Measurements from ENCODE around the gene CLCN1. TPM values are rescaled to one million over a fixed set of nuclear protein-coding genes. Genes with fewer than 3 reads are reported as not detected.

CLCN1 gene
- total RNA-seq, 2 experiments from 2014 or later, result not detected

DNA sequence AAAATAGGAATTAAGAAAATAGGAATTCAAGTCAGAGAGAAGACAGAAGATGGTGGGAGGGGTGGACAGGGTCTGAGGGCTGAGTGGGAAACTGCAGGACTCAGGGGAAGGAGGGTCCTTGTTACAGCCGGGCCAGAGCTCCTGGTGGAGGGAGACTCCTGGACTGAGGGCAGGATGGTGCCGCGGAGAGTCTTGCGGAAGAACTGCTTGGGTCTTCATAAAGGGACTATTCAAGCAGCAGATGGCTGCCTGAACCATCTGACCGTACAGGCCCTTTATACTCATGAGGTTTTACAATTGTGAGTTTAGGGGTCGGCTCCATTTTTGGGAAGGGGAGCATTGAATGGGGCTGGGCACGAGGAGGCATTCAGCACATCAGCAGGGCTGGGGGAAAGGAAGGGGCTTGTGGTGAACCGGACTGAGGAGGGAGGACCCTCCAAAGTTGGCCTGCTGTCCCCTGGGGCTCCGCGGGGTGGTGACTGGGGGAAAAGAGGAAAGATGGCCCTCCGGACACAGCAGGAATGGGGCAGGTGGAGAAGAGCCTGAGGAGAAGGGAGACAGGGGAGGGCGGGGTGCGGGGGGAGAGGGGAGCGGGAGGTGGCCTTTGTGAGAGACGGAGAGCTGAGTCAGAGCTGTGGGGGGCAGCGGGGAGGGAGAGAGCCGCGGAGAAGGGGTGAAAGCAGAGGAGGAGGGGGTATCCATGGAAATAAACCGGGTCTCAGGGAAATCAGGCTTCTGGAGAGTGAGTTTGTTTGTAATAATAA lies 45.1 kb downstream of the CLCN1 start:
- Mint-ChIP-seq H3K4me1 (ENCODE audit: low read depth) (peaks cover 4% of the 10 kb centered on the region), H3K27ac (no peak overlapping the region), H3K9me3 (no peaks in the 10 kb centered on the region), H3K36me3 (ENCODE audit: low read depth) (no peaks in the 10 kb centered on the region), H3K4me3 (peak overlapping the region; percentile 52), H3K27me3 (ENCODE audit: low read depth) (peaks cover 21% of the 10 kb centered on the region)
- no peak for DNase-seq
- intact Hi-C loops (cut with micrococcal nuclease), result no loop called here
- CTCF ChIA-PET, result interaction anchor here (0.7 to 1.5 kb wide), 3 partner anchors 11 to 1582 kb away, joined by 3 read pairs; no protein-coding TSS in a partner anchor

DNA sequence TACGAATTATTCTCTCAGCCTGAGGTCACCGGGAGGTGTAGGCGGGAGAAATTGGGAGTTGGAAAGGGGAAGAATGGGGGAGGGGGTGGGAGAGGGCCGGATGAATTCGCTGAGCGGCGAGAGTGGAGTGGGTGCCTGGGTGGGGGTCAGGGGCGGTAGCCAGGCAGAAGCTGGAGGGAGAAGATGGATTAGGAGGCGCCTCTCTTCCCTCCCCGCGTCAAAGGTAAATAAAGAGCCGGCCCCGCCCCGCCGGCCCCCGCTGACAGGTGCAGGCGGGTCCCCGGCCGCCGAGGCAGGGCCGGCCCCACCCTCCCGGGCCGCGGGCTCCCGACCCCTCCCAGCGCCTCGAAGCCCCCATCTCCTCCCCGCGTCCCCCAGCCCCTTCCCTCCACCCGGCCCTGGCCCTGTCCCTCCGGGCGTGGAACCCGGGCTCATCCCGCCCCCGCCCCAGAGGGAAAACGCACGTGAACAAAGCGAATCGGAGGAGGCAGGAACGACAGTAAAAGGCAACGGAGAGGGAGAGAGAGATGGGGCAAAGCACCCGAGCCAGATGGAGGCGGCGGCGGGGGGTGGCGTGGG lies 45.7 kb downstream of the CLCN1 start:
- H3K36me3 Mint-ChIP-seq (ENCODE audit: low read depth), result no peaks in the 10 kb centered on the region
- no peak overlapping the region for H3K27ac Mint-ChIP-seq
- H3K4me1 Mint-ChIP-seq (ENCODE audit: low read depth), result peaks cover 4% of the 10 kb centered on the region
- intact Hi-C loops (cut with micrococcal nuclease), result loop anchor here (2.0 kb wide), 2 partner anchors 17 to 73 kb away; partner anchors contain the start of gene CASP2
- CTCF ChIA-PET, result interaction anchor here (0.7 to 1.5 kb wide), 3 partner anchors 11 to 1583 kb away, joined by 3 read pairs; no protein-coding TSS in a partner anchor
- peak overlapping the region; percentile 85 for H3K4me3 Mint-ChIP-seq
- H3K27me3 Mint-ChIP-seq (ENCODE audit: low read depth), result peaks cover 21% of the 10 kb centered on the region
- DNase-seq, result no peak
- no peaks in the 10 kb centered on the region for H3K9me3 Mint-ChIP-seq

GRCh38 chr7:143362131-143363015 lies 46.5 kb downstream of the CLCN1 start, which contains the start of gene FAM131B:
Gene FAM131B (minus strand): TSS chr7:143362713. CDS start chr7:143362603, 110 bp downstream.
- Mint-ChIP-seq H3K27me3 (ENCODE audit: low read depth) (peaks cover 21% of the 10 kb centered on the region), H3K4me1 (ENCODE audit: low read depth) (peaks cover 4% of the 10 kb centered on the region), H3K9me3 (no peaks in the 10 kb centered on the region), H3K27ac (no peak within 1 kb of the TSS), H3K36me3 (ENCODE audit: low read depth) (no peaks in the 10 kb centered on the region), H3K4me3 (peak within 1 kb of the TSS; percentile 85)
- intact Hi-C loops (cut with micrococcal nuclease), result loop anchor here (1.0 to 2.0 kb wide), 3 partner anchors 10 to 74 kb away; partner anchors contain the start of gene CASP2
- CTCF ChIA-PET, result interaction anchor here (0.6 kb wide), 1 partner anchor 65 kb away, joined by 3 read pairs; no protein-coding TSS in a partner anchor
- peak; percentile 52 for DNase-seq

DNA sequence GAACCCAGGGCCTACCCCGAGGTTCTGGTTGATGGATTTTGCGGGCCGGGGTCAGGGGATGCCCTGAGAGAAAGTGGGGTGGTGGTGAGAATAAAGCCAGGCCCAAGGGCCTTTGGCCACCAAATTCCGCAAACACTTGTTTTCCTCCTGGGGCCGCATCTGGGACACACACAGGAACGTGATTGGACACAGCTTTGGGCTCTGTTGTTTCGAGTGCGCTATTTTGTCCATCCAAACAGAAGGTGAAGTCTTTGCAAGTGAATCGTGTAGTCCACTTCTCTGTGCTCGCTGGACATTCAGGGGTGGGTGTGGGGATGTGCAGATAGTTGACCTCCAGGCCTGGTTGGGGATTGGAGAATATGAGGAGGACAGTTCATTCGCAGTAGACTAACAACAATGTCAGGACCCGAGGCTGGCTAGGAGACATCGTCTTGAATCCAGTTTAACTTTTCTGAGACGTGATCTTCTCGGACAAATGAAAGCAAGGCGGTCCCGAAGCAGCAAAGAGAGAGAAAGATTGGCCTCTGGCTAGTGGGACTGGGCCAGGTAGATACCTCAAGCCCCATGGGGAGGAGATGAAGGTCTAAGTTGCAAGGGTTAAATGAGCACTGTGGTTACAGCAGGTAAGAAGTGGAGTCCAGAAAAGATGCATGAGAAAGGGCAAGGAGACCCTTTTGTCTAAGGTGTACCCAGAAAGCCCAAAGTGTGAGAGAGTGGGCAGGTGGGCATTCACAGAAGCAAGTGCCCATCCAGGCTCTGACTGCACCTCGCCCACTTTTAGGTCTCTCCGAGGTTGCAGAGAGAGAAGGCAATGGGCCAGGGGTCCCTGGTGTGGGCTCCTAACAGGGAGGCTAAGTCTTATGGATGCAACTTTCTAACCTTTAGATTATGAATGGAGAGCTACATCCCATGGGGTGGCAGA lies 47.4 kb downstream of the CLCN1 start:
- Mint-ChIP-seq H3K9me3 (no peaks in the 10 kb centered on the region), H3K36me3 (ENCODE audit: low read depth) (no peaks in the 10 kb centered on the region), H3K27me3 (ENCODE audit: low read depth) (peaks cover 21% of the 10 kb centered on the region), H3K4me1 (ENCODE audit: low read depth) (peaks cover 4% of the 10 kb centered on the region), H3K4me3 (peak overlapping the region; percentile 67), H3K27ac (no peak overlapping the region)
- CTCF ChIA-PET, result interaction anchor here (0.6 kb wide), 1 partner anchor 66 kb away, joined by 3 read pairs; no protein-coding TSS in a partner anchor
- no peak for DNase-seq
- intact Hi-C loops (cut with micrococcal nuclease), result loop anchor here (1.0 to 2.0 kb wide), 3 partner anchors 9 to 74 kb away; partner anchors contain the start of gene CASP2

- Mint-ChIP-seq H3K36me3 (ENCODE audit: low read depth) (no peaks in the 10 kb centered on the region), H3K27ac (no peak overlapping the region), H3K27me3 (ENCODE audit: low read depth) (peaks cover 15% of the 10 kb centered on the region), H3K9me3 (no peaks in the 10 kb centered on the region), H3K4me1 (ENCODE audit: low read depth) (peaks cover 14% of the 10 kb centered on the region), H3K4me3 (no peak overlapping the region)
- intact Hi-C loops (cut with micrococcal nuclease), result no loop called here
- no peak for DNase-seq
- CTCF ChIA-PET, result interaction anchor here (0.8 to 1.8 kb wide), 2 partner anchors 25 to 127 kb away, joined by 3 to 9 read pairs; no protein-coding TSS in a partner anchor
Measured at GRCh38 chr7:143367972-143368371, 52.1 kb downstream of the CLCN1 start.

DNA sequence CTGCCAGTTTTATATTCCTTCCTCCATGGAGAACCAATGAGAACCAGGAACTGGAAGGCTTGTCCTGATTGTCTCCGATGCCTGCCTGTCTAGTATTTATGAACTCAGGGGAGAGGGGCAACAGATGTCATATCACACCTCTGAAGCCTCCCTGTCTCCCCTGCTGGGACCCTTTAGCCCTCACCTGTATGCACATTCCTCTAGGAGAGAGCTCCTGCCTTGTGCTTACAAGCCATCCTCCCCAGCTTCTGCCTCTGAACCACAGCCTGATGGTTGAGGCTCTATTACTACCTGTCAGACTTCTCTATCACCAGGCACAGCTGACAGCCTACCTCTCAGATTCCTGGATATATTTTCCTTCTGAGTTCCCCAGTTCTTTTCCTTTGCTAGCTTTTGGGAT lies 52.5 kb downstream of the CLCN1 start:
- intact Hi-C loops (cut with micrococcal nuclease), result no loop called here
- H3K27me3 Mint-ChIP-seq (ENCODE audit: low read depth), result peaks cover 11% of the 10 kb centered on the region
- H3K4me3 Mint-ChIP-seq, result no peak overlapping the region
- H3K27ac Mint-ChIP-seq, result no peak overlapping the region
- H3K9me3 Mint-ChIP-seq, result no peaks in the 10 kb centered on the region
- CTCF ChIA-PET, result interaction anchor here (0.8 to 2.4 kb wide), 3 partner anchors 11 to 127 kb away, joined by 3 to 12 read pairs (median 9); no protein-coding TSS in a partner anchor
- no peaks in the 10 kb centered on the region for H3K36me3 Mint-ChIP-seq (ENCODE audit: low read depth)
- H3K4me1 Mint-ChIP-seq (ENCODE audit: low read depth), result peaks cover 15% of the 10 kb centered on the region
- DNase-seq, result no peak

GRCh38 chr7:143369678-143370651 lies 54.1 kb downstream of the CLCN1 start:
- no peak for DNase-seq
- H3K4me1 Mint-ChIP-seq (ENCODE audit: low read depth), result peaks cover 25% of the 10 kb centered on the region
- no peaks in the 10 kb centered on the region for H3K27me3 Mint-ChIP-seq (ENCODE audit: low read depth)
- H3K27ac Mint-ChIP-seq, result no peak overlapping the region
- no peak overlapping the region for H3K4me3 Mint-ChIP-seq
- H3K9me3 Mint-ChIP-seq, result no peaks in the 10 kb centered on the region
- intact Hi-C loops (cut with micrococcal nuclease), result loop anchor here (5.0 to 10.0 kb wide), 2 partner anchors 37 to 1465 kb away; partner anchors contain the start of genes EPHA1 and TPK1
- CTCF ChIA-PET, result interaction anchor here (0.6 to 2.4 kb wide), 8 partner anchors 9 to 131 kb away, joined by 3 to 12 read pairs (median 4); no protein-coding TSS in a partner anchor
- no peaks in the 10 kb centered on the region for H3K36me3 Mint-ChIP-seq (ENCODE audit: low read depth)

GRCh38 chr7:143372070-143372469 lies 56.2 kb downstream of the CLCN1 start:
- no peaks in the 10 kb centered on the region for H3K9me3 Mint-ChIP-seq
- no peaks in the 10 kb centered on the region for H3K27me3 Mint-ChIP-seq (ENCODE audit: low read depth)
- H3K36me3 Mint-ChIP-seq (ENCODE audit: low read depth), result no peaks in the 10 kb centered on the region
- CTCF ChIA-PET, result interaction anchor here (0.6 to 2.2 kb wide), 12 partner anchors 11 to 132 kb away, joined by 3 to 21 read pairs (median 4); partner anchors contain the start of gene EPHA1
- intact Hi-C loops (cut with micrococcal nuclease), result loop anchor here (1.0 to 10.0 kb wide), 6 partner anchors 8 to 1463 kb away; partner anchors contain the start of genes CASP2, EPHA1 and TPK1
- H3K4me1 Mint-ChIP-seq (ENCODE audit: low read depth), result peaks cover 41% of the 10 kb centered on the region
- H3K4me3 Mint-ChIP-seq, result no peak overlapping the region
- peak; percentile 90 for DNase-seq
- peak overlapping the region; percentile 24 for H3K27ac Mint-ChIP-seq

- Mint-ChIP-seq H3K36me3 (ENCODE audit: low read depth) (no peaks in the 10 kb centered on the region), H3K27me3 (ENCODE audit: low read depth) (no peaks in the 10 kb centered on the region), H3K9me3 (no peaks in the 10 kb centered on the region), H3K4me1 (ENCODE audit: low read depth) (peaks cover 48% of the 10 kb centered on the region), H3K4me3 (no peak overlapping the region), H3K27ac (no peak overlapping the region)
- intact Hi-C loops (cut with micrococcal nuclease), result loop anchor here (5.0 to 10.0 kb wide), 2 partner anchors 34 to 1461 kb away; partner anchors contain the start of genes EPHA1 and TPK1
- CTCF ChIA-PET, result interaction anchor here (0.7 to 2.2 kb wide), 4 partner anchors 20 to 133 kb away, joined by 3 to 21 read pairs (median 4); no protein-coding TSS in a partner anchor
- DNase-seq, result no peak
Measured at GRCh38 chr7:143373255-143373794, 57.4 kb downstream of the CLCN1 start.
